GM10248 (cell line): Measurements from ENCODE around the gene EIF1AX.

Experiments
- CTCF ChIA-PET: fragments of 300-600 bp; sonication (Branson Sonifier 250); formaldehyde crosslinking; extraction: SDS; loops from one replicate; lab custom pipeline; 2021; ENCODE audit warnings: antibody characterized with exemption; lab: Yijun Ruan, JAX
- POLR2A ChIA-PET: fragments of 350-650 bp; sonication (Branson Sonifier 250); formaldehyde crosslinking; extraction: SDS; loops from one replicate; lab custom pipeline; 2020; ENCODE audit warnings: antibody characterized with exemption; lab: Yijun Ruan, JAX
- DNase-seq: peaks from one replicate; pipeline ENCODE4 v3.0.0; 2012; ENCODE audit errors: extremely low spot score
- CTCF ChIP-seq: IDR thresholded peaks from 2 replicates; pipeline ENCODE4 v1.5.1; 2012; ENCODE audit warnings: mild to moderate bottlenecking, low read depth; ENCODE audit errors: extremely low read depth, missing control alignments, control extremely low read depth

EIF1AX gene

GRCh38 chrX:20116577-20117240 is 24.9 kb downstream of the EIF1AX start, which contains the start of gene MAP7D2:
Gene MAP7D2, minus strand, starts transcription at chrX:20116907. Its CDS starts 28 bp downstream, at chrX:20116879.
- POLR2A ChIA-PET = no interaction called here
- TF ChIP-seq CTCF = no peak
- no peak for DNase-seq
- CTCF ChIA-PET = no interaction called here

GRCh38 chrX:20116087-20116576 is 25.5 kb downstream of the EIF1AX start:
- no peak for DNase-seq

GRCh38 chrX:20112022-20112774 is 29.4 kb downstream of the EIF1AX start:
- no peak for TF ChIP-seq CTCF
- POLR2A ChIA-PET = no interaction called here
- CTCF ChIA-PET = no interaction called here
- DNase-seq = no peak

More at GRCh38 chrX:20116087-20116576, 25.5 kb downstream of the EIF1AX start:
- TF ChIP-seq CTCF = no peak
- ChIA-PET POLR2A (no interaction called here), CTCF (no interaction called here)

GRCh38 chrX:20111271-20111670 is 30.4 kb downstream of the EIF1AX start:
- CTCF ChIA-PET = no interaction called here
- no peak for TF ChIP-seq CTCF
- DNase-seq = no peak
- POLR2A ChIA-PET = no interaction called here

- ChIA-PET POLR2A (no interaction called here), CTCF (no interaction called here)
- no peak for DNase-seq
- TF ChIP-seq CTCF = no peak
Measured at GRCh38 chrX:20101934-20102581, 39.6 kb downstream of the EIF1AX start.

GRCh38 chrX:20091499-20091898 is 50.1 kb downstream of the EIF1AX start:
- CTCF ChIA-PET = no interaction called here
- POLR2A ChIA-PET = no interaction called here
- no peak for DNase-seq
- TF ChIP-seq CTCF = no peak
